ENCODE results near the gene SLC25A24. TPM values are rescaled to one million over a fixed set of nuclear protein-coding genes. Genes with fewer than 3 reads are reported as not detected.

Gene SLC25A24
- total RNA-seq, 2 donors from 2014 or later, result 5.4 to 18.5 TPM

- ATAC-seq, result peak; percentile 43 to 56
- Mint-ChIP-seq H3K9me3 (peaks cover 0 to 6% of the 10 kb centered on the region in 2 donors), H3K36me3 (no peaks in the 10 kb centered on the region), H3K27ac (no peak overlapping the region)
- no peak for DNase-seq (ENCODE audit: low spot score in 2 of 2)
Observed at GRCh38 chr1:108097018-108097417, 103.1 kb downstream of the SLC25A24 start.

DNA sequence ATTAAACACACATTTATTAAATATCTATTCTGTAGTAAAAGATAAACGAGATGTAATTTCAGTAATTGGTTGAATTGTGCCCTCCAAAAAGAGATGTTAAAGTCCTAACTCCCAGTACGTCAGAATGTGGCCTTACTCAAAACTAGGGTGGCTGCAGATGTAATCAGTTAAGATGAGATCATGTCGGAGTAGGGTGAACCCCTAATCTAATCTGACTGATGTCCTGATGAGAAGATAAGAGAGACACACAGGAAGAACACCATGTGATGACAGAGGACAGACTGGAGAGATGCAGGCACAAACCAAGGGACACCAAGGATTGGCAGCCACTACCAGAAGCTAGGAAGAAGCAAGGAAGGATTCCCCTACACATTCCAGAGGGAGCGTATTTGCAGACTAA is 104.1 kb downstream of the SLC25A24 start:
- ATAC-seq (peak in 1 of 2 donors; percentile 77), DNase-seq (ENCODE audit: low spot score in 2 of 2) (no peak)
- Mint-ChIP-seq H3K36me3 (no peaks in the 10 kb centered on the region), H3K9me3 (peaks cover 0 to 7% of the 10 kb centered on the region in 2 donors), H3K27ac (no peak overlapping the region)

DNA sequence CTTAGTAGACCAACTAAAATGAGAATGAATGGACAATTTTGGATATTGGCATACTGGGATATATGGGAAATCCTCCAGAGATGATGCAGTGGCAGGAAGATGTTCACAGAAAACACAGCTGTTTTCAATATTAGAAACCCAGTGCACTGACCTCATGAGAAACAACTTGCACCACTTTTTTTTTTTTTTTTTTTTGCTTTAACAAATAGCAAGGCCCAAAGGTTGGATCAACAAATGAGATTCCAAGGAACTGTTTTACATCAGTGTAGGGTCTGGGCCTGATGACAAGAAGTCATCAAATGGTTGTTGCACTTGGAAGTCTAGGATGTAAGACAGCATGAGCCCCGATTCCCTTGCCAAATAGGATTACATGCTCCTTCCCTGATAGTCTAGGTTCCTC is 110.7 kb downstream of the SLC25A24 start:
- Mint-ChIP-seq H3K36me3 (no peaks in the 10 kb centered on the region), H3K27ac (no peak overlapping the region), H3K9me3 (peaks cover 0 to 7% of the 10 kb centered on the region in 2 donors)
- no peak for DNase-seq (ENCODE audit: low spot score in 2 of 2)
- ATAC-seq, result no peak

DNA sequence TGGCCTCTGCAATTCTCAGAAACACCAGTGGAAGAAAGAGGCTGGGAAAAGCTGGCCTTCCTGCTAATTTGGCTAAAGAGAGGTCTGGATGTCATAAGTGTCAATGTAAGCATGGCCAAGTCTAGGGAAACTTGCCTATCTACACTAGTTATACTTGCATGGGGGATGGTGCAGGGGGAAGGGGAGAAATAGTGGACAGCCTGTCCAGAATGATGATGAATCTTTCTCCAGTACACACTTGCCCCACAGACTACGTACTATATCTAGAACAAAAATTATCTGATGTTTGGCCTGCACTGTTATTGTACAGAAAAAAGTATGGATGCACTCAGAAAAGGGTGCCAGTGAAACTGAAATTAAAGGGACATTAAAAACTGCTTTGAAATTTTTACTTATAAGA is 114.5 kb downstream of the SLC25A24 start:
- Mint-ChIP-seq H3K9me3 (peaks cover 4 to 7% of the 10 kb centered on the region in 2 donors), H3K27ac (no peak overlapping the region), H3K36me3 (no peaks in the 10 kb centered on the region)
- no peak for DNase-seq (ENCODE audit: low spot score in 2 of 2)
- ATAC-seq, result no peak

GRCh38 chr1:108084866-108085477 is 115.2 kb downstream of the SLC25A24 start:
- Mint-ChIP-seq H3K36me3 (no peaks in the 10 kb centered on the region), H3K27ac (no peak overlapping the region), H3K9me3 (peaks cover 8 to 11% of the 10 kb centered on the region in 2 donors)
- no peak for DNase-seq (ENCODE audit: low spot score in 2 of 2)
- ATAC-seq, result no peak

Other genes starting within 250 kb of the SLC25A24 start
- 1 to 10 TPM; 1.8 to 4.7 TPM for gene VAV3, start 235.2 kb downstream of the SLC25A24 start, total RNA-seq
- gene NBPF4, start 43.7 kb upstream of the SLC25A24 start, total RNA-seq, result not detected
- not detected for gene NBPF6, start 250.0 kb upstream of the SLC25A24 start, total RNA-seq